Keratinocyte (primary cell): ENCODE measurements around the gene TNS1. TPM values are rescaled to one million over a fixed set of nuclear protein-coding genes. Genes with fewer than 3 reads are reported as not detected.

Source experiments
- DNase-seq: peaks from one replicate; pipeline ENCODE4 v3.0.0-alpha.2; 2011; ENCODE audit warnings: low read depth, missing footprints, low spot score
- FAIRE-seq: peaks from 2 replicates; lab custom pipeline; 2011; peaks lifted over from hg19 to GRCh38; lab: Jason Lieb, UNC
- H2AFZ ChIP-seq: 2 replicates; pipeline ENCODE4 v1.6.0; 2012; ENCODE audit warnings: low read length, control low read depth, inconsistent platforms; ENCODE audit not compliant: control insufficient read depth
- H3K27ac ChIP-seq: 2 replicates; pipeline ENCODE4 v1.5.1; 2011; ENCODE audit warnings: low read length; ENCODE audit not compliant: control insufficient read depth, insufficient read depth
- H3K27me3 ChIP-seq: 3 replicates; pipeline ENCODE4 v1.6.0; 2011; ENCODE audit warnings: low read length; ENCODE audit not compliant: control insufficient read depth, insufficient read depth; ENCODE audit errors: extremely low read depth
- H3K36me3 ChIP-seq, 2 experiments: 2 replicates in 1 of 2; 3 replicates in 1 of 2; pipeline ENCODE4 v1.5.1; 2011; ENCODE audit warnings: low read length in 2 of 2, mild to moderate bottlenecking in 1 of 2; ENCODE audit not compliant: control insufficient read depth in 2 of 2, insufficient read depth in 2 of 2; ENCODE audit errors: extremely low read depth in 1 of 2
- H3K4me1 ChIP-seq: 3 replicates; pipeline ENCODE4 v1.5.1; 2011; ENCODE audit warnings: low read length; ENCODE audit not compliant: control insufficient read depth, insufficient read depth; ENCODE audit errors: extremely low read depth
- H3K4me2 ChIP-seq: 3 replicates; pipeline ENCODE4 v1.6.0; 2011; ENCODE audit warnings: low read depth, low read length; ENCODE audit not compliant: control insufficient read depth, insufficient read depth; ENCODE audit errors: extremely low read depth
- H3K4me3 ChIP-seq, 3 experiments: fragments of 200-600 bp in 1 of 3; sonication (generic) in 1 of 3; 2 replicates in 2 of 3; 3 replicates in 1 of 3; pipeline ENCODE4 v1.5.1; 2011 to 2016; ENCODE audit warnings: low read length in 3 of 3, mild to moderate bottlenecking in 3 of 3, control low read depth in 2 of 3, inconsistent platforms in 1 of 3, low read depth in 1 of 3, mixed read lengths in 1 of 3, mixed run types in 1 of 3, moderate library complexity in 1 of 3; ENCODE audit not compliant: control insufficient read depth in 2 of 3, insufficient read depth in 2 of 3; ENCODE audit errors: extremely low read depth in 1 of 3
- H3K79me2 ChIP-seq: 2 replicates; pipeline ENCODE4 v1.6.0; 2012; ENCODE audit warnings: low read length; ENCODE audit not compliant: control insufficient read depth, insufficient read depth
- H3K9ac ChIP-seq: 3 replicates; pipeline ENCODE4 v1.6.0; 2011; ENCODE audit warnings: low read length; ENCODE audit not compliant: control insufficient read depth, insufficient read depth; ENCODE audit errors: extremely low read depth
- H3K9me1 ChIP-seq: 3 replicates; pipeline ENCODE4 v1.6.0; 2011; ENCODE audit warnings: low read length; ENCODE audit not compliant: control insufficient read depth, insufficient read depth; ENCODE audit errors: extremely low read depth
- H3K9me3 ChIP-seq: 2 replicates; pipeline ENCODE4 v1.5.1; 2012; ENCODE audit warnings: low read depth, low read length; ENCODE audit not compliant: control insufficient read depth
- H4K20me1 ChIP-seq: 3 replicates; pipeline ENCODE4 v1.6.0; 2011; ENCODE audit warnings: low read length; ENCODE audit not compliant: control insufficient read depth, insufficient read depth; ENCODE audit errors: extremely low read depth
- CTCF ChIP-seq, 3 experiments: IDR thresholded peaks in 1 of 3; conservative IDR thresholded peaks in 1 of 3; optimal IDR thresholded peaks in 1 of 3; 2 replicates in 2 of 3; 3 replicates in 1 of 3; pipeline versions ENCODE3 to v1.5.1; 2011; ENCODE audit warnings: low read length in 3 of 3, mild to moderate bottlenecking in 3 of 3, moderate library complexity in 2 of 3, control low read depth in 1 of 3, inconsistent platforms in 1 of 3; ENCODE audit not compliant: insufficient read depth in 2 of 3; ENCODE audit errors: extremely low read depth in 1 of 3
- EZH2 ChIP-seq: IDR thresholded peaks from one replicate; pipeline ENCODE4 v1.6.1; 2012; ENCODE audit warnings: inconsistent platforms, mild to moderate bottlenecking, low read length, moderate library complexity
- dilution Hi-C: fragments of 300-500 bp; cut with MboI; formaldehyde crosslinking; loops from one replicate; pipeline ENCODE4 v1.7.0; 2020; ENCODE audit warnings: low sequenced_read_pairs; ENCODE audit not compliant: extremely low pct_ligation_motif_present
- polyA plus RNA-seq, 5 experiments: library from polyadenylated mRNA; depleted of rRNA in 3 of 5; stranded (reverse) in 3 of 5; stranded (forward) in 1 of 5; unstranded in 1 of 5; fragments of >200 nt; gene quantifications; 1 replicate in 1 of 5; 2 replicates in 3 of 5; 3 replicates in 1 of 5; pipeline versions ENCODE4 v1.2.1 to v1.2.3, GENCODE V29; 2011 to 2012; ENCODE audit warnings: missing spikeins in 2 of 5, low read depth in 1 of 5, low replicate concordance in 1 of 5

TNS1 gene
- polyA plus RNA-seq, 1 donor (not counting 4 experiments of a cell fraction or from before 2014, with no cell fraction given), result 2.5 TPM

GRCh38 chr2:217868265-217868892 is 134.4 kb downstream of the TNS1 start:
- Histone ChIP-seq H2AFZ (no peak overlapping the region), H4K20me1 (no peaks in the 10 kb centered on the region), H3K9me1 (no peaks in the 10 kb centered on the region), H3K27me3 (peaks cover 4% of the 10 kb centered on the region), H3K4me3 (no peak overlapping the region), H3K9me3 (no peaks in the 10 kb centered on the region), H3K9ac (no peak overlapping the region), H3K4me2 (no peak overlapping the region), H3K36me3 (no peaks in the 10 kb centered on the region), H3K79me2 (no peaks in the 10 kb centered on the region), H3K27ac (no peak overlapping the region), H3K4me1 (no peaks in the 10 kb centered on the region)
- dilution Hi-C loops, result no loop called here
- TF ChIP-seq CTCF (optimal IDR thresholded peaks at IDR 0.05 in 1 of 3, IDR thresholded peaks at IDR 0.05 in 1 of 3, conservative IDR thresholded peaks at IDR 0.05 in 1 of 3; ENCODE audit: extremely low read depth in 1 of 3, insufficient read depth in 2 of 3, low read length in 3 of 3) (no peak), EZH2 (no peak)
- FAIRE-seq, result no peak
- DNase-seq, result no peak

DNA sequence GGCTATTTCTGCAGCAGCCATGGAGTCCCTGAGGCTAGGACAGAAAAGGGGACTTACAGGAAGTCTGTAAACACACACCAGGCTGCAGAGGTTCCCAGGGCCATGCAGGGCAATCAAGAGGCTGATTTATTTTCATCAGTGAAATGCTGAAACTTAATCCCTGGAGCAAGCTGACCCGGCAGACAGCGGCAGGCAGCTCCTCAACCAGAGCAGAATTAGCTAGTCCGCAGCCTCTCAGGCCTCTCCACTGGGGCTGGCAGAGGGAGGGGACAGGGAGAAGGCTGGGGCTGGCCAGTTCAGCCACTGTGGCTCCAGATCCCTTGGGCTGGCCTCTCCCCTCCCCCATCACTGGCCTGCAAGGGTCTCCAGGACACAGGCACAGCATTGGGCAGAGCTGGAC is 136.3 kb downstream of the TNS1 start:
- dilution Hi-C loops, result no loop called here
- no peak overlapping the region for H3K4me3 ChIP-seq
- no peak for DNase-seq
- no peak overlapping the region for H2AFZ ChIP-seq
- no peaks in the 10 kb centered on the region for H3K36me3 ChIP-seq
- TF ChIP-seq CTCF (optimal IDR thresholded peaks at IDR 0.05 in 1 of 3, IDR thresholded peaks at IDR 0.05 in 1 of 3, conservative IDR thresholded peaks at IDR 0.05 in 1 of 3; ENCODE audit: extremely low read depth in 1 of 3, insufficient read depth in 2 of 3, low read length in 3 of 3) (no peak), EZH2 (no peak)
- peaks cover 4% of the 10 kb centered on the region for H4K20me1 ChIP-seq
- H3K9me1 ChIP-seq, result no peaks in the 10 kb centered on the region
- H3K9me3 ChIP-seq, result no peaks in the 10 kb centered on the region
- no peak overlapping the region for H3K9ac ChIP-seq
- no peak for FAIRE-seq
- H3K4me2 ChIP-seq, result no peak overlapping the region
- H3K27ac ChIP-seq, result no peak overlapping the region
- H3K27me3 ChIP-seq, result peaks cover 8% of the 10 kb centered on the region
- no peaks in the 10 kb centered on the region for H3K79me2 ChIP-seq
- no peaks in the 10 kb centered on the region for H3K4me1 ChIP-seq
